ENCODE results near the gene TMEM266. TPM values are rescaled to one million over a fixed set of nuclear protein-coding genes. Genes with fewer than 3 reads are reported as not detected.

Gene TMEM266
- total RNA-seq, 1 experiment from 2014 or later, result not detected

GRCh38 chr15:76107169-76107568 lies 47.4 kb downstream of the TMEM266 start:
- no peaks in the 10 kb centered on the region for H3K4me1 ChIP-seq (ENCODE audit: insufficient read depth, low read length)
- H3K27me3 ChIP-seq (ENCODE audit: low read length), result no peaks in the 10 kb centered on the region; the same call in 1 of the 2 replicates
- intact Hi-C loops (cut with micrococcal nuclease), result no loop called here
- no peaks in the 10 kb centered on the region for H3K9me3 ChIP-seq (ENCODE audit: low read length)
- ChIA-PET CTCF (no interaction called here), POLR2A (ENCODE audit: unreplicated experiment) (no interaction called here)
- no peaks in the 10 kb centered on the region for H3K36me3 ChIP-seq (ENCODE audit: low read depth, low read length)
- no peaks in the 10 kb centered on the region for H3K9me2 ChIP-seq (replicated peaks; ENCODE audit: low read length)
- no peak overlapping the region for H2AFZ ChIP-seq (ENCODE audit: low read length)
- ATAC-seq (no peak), DNase-seq (peak; percentile 23)
- H4K20me1 ChIP-seq (ENCODE audit: low read length), result no peaks in the 10 kb centered on the region
- TF ChIP-seq EZH2 (IDR thresholded peaks at IDR 0.05; ENCODE audit: low read length, unreplicated experiment) (no peak), EZH2phosphoT487 (IDR thresholded peaks at IDR 0.05; ENCODE audit: borderline replicate concordance, low read length) (no peak), CTCF (conservative IDR thresholded peaks at IDR 0.05; ENCODE audit: low read depth, low read length) (no peak)
- no peaks in the 10 kb centered on the region for H3K79me2 ChIP-seq (ENCODE audit: low read length)
- no peak overlapping the region for H3K9ac ChIP-seq (ENCODE audit: low read length)
- no peak overlapping the region for H3K27ac ChIP-seq (ENCODE audit: low read length)
- H3K4me2 ChIP-seq (ENCODE audit: low read length), result no peak overlapping the region
- no TSS peak for BruUV-seq (replicated peaks)
- H3F3A ChIP-seq (ENCODE audit: low read length, unreplicated experiment), result no peaks in the 10 kb centered on the region
- H3K4me3 ChIP-seq (ENCODE audit: low read length), result no peak overlapping the region

- H3K9me2 ChIP-seq (replicated peaks; ENCODE audit: low read length), result no peaks in the 10 kb centered on the region
- H2AFZ ChIP-seq (ENCODE audit: low read length), result no peak overlapping the region
- TF ChIP-seq CTCF (conservative IDR thresholded peaks at IDR 0.05; ENCODE audit: low read depth, low read length) (no peak), EZH2 (IDR thresholded peaks at IDR 0.05; ENCODE audit: low read length, unreplicated experiment) (no peak), EZH2phosphoT487 (IDR thresholded peaks at IDR 0.05; ENCODE audit: borderline replicate concordance, low read length) (no peak)
- H3K9me3 ChIP-seq (ENCODE audit: low read length), result no peaks in the 10 kb centered on the region
- H3K4me2 ChIP-seq (ENCODE audit: low read length), result no peak overlapping the region
- DNase-seq (no peak), ATAC-seq (no peak)
- CTCF ChIA-PET, result no interaction called here
- no peaks in the 10 kb centered on the region; the same call in 1 of the 2 replicates for H3K27me3 ChIP-seq (ENCODE audit: low read length)
- no peaks in the 10 kb centered on the region for H4K20me1 ChIP-seq (ENCODE audit: low read length)
- no peaks in the 10 kb centered on the region for H3K36me3 ChIP-seq (ENCODE audit: low read depth, low read length)
- intact Hi-C loops (cut with micrococcal nuclease), result no loop called here
- no peak overlapping the region for H3K4me3 ChIP-seq (ENCODE audit: low read length)
- no peak overlapping the region for H3K9ac ChIP-seq (ENCODE audit: low read length)
- POLR2A ChIA-PET (ENCODE audit: unreplicated experiment), result no interaction called here
- H3K79me2 ChIP-seq (ENCODE audit: low read length), result no peaks in the 10 kb centered on the region
- H3K27ac ChIP-seq (ENCODE audit: low read length), result no peak overlapping the region
- no TSS peak for BruUV-seq (replicated peaks)
- no peaks in the 10 kb centered on the region for H3F3A ChIP-seq (ENCODE audit: low read length, unreplicated experiment)
- H3K4me1 ChIP-seq (ENCODE audit: insufficient read depth, low read length), result no peaks in the 10 kb centered on the region
These were observed 48.4 kb downstream of the TMEM266 start for GRCh38 chr15:76108021-76108723.

- Histone ChIP-seq H3K27ac (ENCODE audit: low read length) (no peak overlapping the region), H3K27me3 (ENCODE audit: low read length) (no peaks in the 10 kb centered on the region; the same call in 1 of the 2 replicates), H3K4me1 (ENCODE audit: insufficient read depth, low read length) (no peaks in the 10 kb centered on the region), H3K9me3 (ENCODE audit: low read length) (no peaks in the 10 kb centered on the region), H3F3A (ENCODE audit: low read length, unreplicated experiment) (no peaks in the 10 kb centered on the region), H3K9me2 (replicated peaks; ENCODE audit: low read length) (no peaks in the 10 kb centered on the region), H3K9ac (ENCODE audit: low read length) (no peak overlapping the region), H3K4me3 (ENCODE audit: low read length) (no peak overlapping the region), H4K20me1 (ENCODE audit: low read length) (no peaks in the 10 kb centered on the region), H3K36me3 (ENCODE audit: low read depth, low read length) (no peaks in the 10 kb centered on the region), H3K79me2 (ENCODE audit: low read length) (no peaks in the 10 kb centered on the region), H2AFZ (ENCODE audit: low read length) (no peak overlapping the region), H3K4me2 (ENCODE audit: low read length) (no peak overlapping the region)
- ChIA-PET CTCF (no interaction called here), POLR2A (ENCODE audit: unreplicated experiment) (no interaction called here)
- no peak for TF ChIP-seq EZH2 (IDR thresholded peaks at IDR 0.05; ENCODE audit: low read length, unreplicated experiment)
- TF ChIP-seq EZH2phosphoT487 (IDR thresholded peaks at IDR 0.05; ENCODE audit: borderline replicate concordance, low read length), result no peak
- no peak for TF ChIP-seq CTCF (conservative IDR thresholded peaks at IDR 0.05; ENCODE audit: low read depth, low read length)
- ATAC-seq, result no peak
- DNase-seq, result no peak
- BruUV-seq (replicated peaks), result no TSS peak
- intact Hi-C loops (cut with micrococcal nuclease), result no loop called here
These were observed 49.3 kb downstream of the TMEM266 start for GRCh38 chr15:76109046-76109445.
